ENCODE measurements around the gene CBFA2T3.
"Not testable (repeated sequence)": the region's sequence is repeated elsewhere in the genome, so short reads cannot be mapped to it uniquely, and the experiment has no call there.

The CBFA2T3 gene

GRCh38 chr16:89017543-89018281 lies 40.7 kb upstream of the CBFA2T3 start:
- no peak for DNase-seq
- TF ChIP-seq GATA1 (IDR thresholded peaks at IDR 0.05; ENCODE audit: low read depth, low read length) (no peak), POLR2A (IDR thresholded peaks at IDR 0.05; ENCODE audit: low read length) (no peak)

GRCh38 chr16:89016561-89016960 lies 39.6 kb upstream of the CBFA2T3 start:
- not testable (repeated sequence) for DNase-seq

- TF ChIP-seq GATA1 (IDR thresholded peaks at IDR 0.05; ENCODE audit: low read depth, low read length) (no peak), POLR2A (IDR thresholded peaks at IDR 0.05; ENCODE audit: low read length) (no peak)
- DNase-seq = no peak
Measured at GRCh38 chr16:89015271-89015859, 38.4 kb upstream of the CBFA2T3 start.

- TF ChIP-seq POLR2A (IDR thresholded peaks at IDR 0.05; ENCODE audit: low read length) = no peak
- TF ChIP-seq GATA1 (IDR thresholded peaks at IDR 0.05; ENCODE audit: low read depth, low read length) = no peak
Measured at GRCh38 chr16:89014403-89015230, 37.6 kb upstream of the CBFA2T3 start.

GRCh38 chr16:89013692-89014402 lies 36.8 kb upstream of the CBFA2T3 start:
- TF ChIP-seq POLR2A (IDR thresholded peaks at IDR 0.05; ENCODE audit: low read length) (no peak), GATA1 (IDR thresholded peaks at IDR 0.05; ENCODE audit: low read depth, low read length) (no peak)

More at GRCh38 chr16:89014403-89015230, 37.6 kb upstream of the CBFA2T3 start:
- DNase-seq = no peak

GRCh38 chr16:89013111-89013510 lies 36.1 kb upstream of the CBFA2T3 start:
- no peak for TF ChIP-seq POLR2A (IDR thresholded peaks at IDR 0.05; ENCODE audit: low read length)
- TF ChIP-seq GATA1 (IDR thresholded peaks at IDR 0.05; ENCODE audit: low read depth, low read length) = no peak
- no peak for DNase-seq

More at GRCh38 chr16:89013692-89014402, 36.8 kb upstream of the CBFA2T3 start:
- DNase-seq = no peak

GRCh38 chr16:89012622-89012995 lies 35.6 kb upstream of the CBFA2T3 start:
- TF ChIP-seq GATA1 (IDR thresholded peaks at IDR 0.05; ENCODE audit: low read depth, low read length) = no peak
- no peak for TF ChIP-seq POLR2A (IDR thresholded peaks at IDR 0.05; ENCODE audit: low read length)
- DNase-seq = no peak

GRCh38 chr16:89011909-89012621 lies 35.1 kb upstream of the CBFA2T3 start:
- TF ChIP-seq POLR2A (IDR thresholded peaks at IDR 0.05; ENCODE audit: low read length) (no peak), GATA1 (IDR thresholded peaks at IDR 0.05; ENCODE audit: low read depth, low read length) (no peak)
- no peak for DNase-seq

GRCh38 chr16:89010210-89010925 lies 33.4 kb upstream of the CBFA2T3 start:
- no peak for DNase-seq
- TF ChIP-seq POLR2A (IDR thresholded peaks at IDR 0.05; ENCODE audit: low read length) (no peak), GATA1 (IDR thresholded peaks at IDR 0.05; ENCODE audit: low read depth, low read length) (no peak)

GRCh38 chr16:89009343-89010209 lies 32.6 kb upstream of the CBFA2T3 start:
- TF ChIP-seq POLR2A (IDR thresholded peaks at IDR 0.05; ENCODE audit: low read length) = no peak
- no peak for TF ChIP-seq GATA1 (IDR thresholded peaks at IDR 0.05; ENCODE audit: low read depth, low read length)
- peak; percentile 49 to 69 for DNase-seq

- DNase-seq = not testable (repeated sequence)
Measured at GRCh38 chr16:89008796-89009195, 31.8 kb upstream of the CBFA2T3 start.

Data from erythroblast (primary cell).